ENCODE measurements around the gene DOCK8. TPM values are rescaled to one million over a fixed set of nuclear protein-coding genes. Genes with fewer than 3 reads are reported as not detected.
A peak's percentile ranks its signal among the peaks of the same experiment; 100 is the strongest.

DOCK8 gene
- total RNA-seq, 1 donor from 2014 or later = 0.22 TPM

DNA sequence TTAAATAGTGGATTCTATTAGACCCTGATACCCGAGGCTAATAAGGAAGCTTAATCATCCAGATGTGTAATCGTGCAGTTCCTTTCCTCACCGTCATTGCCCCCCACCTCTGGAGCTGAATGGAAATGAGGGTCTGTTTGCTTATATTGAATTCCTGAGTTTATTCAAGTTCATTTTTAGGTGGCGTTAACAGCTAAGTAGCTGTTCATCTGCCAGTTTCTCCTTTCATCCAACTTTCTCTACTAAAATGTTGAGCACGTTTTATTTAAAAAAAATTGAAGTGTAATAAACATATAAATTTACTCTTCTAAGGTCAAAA lies 291.0 kb downstream of the DOCK8 start:
- peaks cover 2% of the 10 kb centered on the region for H3K9me3 Mint-ChIP-seq (ENCODE audit: unreplicated experiment)
- H3K4me3 Mint-ChIP-seq (ENCODE audit: unreplicated experiment) = peak overlapping the region; percentile 84
- H3K36me3 Mint-ChIP-seq (ENCODE audit: unreplicated experiment) = no peaks in the 10 kb centered on the region
- no peak for DNase-seq
- TF ChIP-seq, protein P1, sequence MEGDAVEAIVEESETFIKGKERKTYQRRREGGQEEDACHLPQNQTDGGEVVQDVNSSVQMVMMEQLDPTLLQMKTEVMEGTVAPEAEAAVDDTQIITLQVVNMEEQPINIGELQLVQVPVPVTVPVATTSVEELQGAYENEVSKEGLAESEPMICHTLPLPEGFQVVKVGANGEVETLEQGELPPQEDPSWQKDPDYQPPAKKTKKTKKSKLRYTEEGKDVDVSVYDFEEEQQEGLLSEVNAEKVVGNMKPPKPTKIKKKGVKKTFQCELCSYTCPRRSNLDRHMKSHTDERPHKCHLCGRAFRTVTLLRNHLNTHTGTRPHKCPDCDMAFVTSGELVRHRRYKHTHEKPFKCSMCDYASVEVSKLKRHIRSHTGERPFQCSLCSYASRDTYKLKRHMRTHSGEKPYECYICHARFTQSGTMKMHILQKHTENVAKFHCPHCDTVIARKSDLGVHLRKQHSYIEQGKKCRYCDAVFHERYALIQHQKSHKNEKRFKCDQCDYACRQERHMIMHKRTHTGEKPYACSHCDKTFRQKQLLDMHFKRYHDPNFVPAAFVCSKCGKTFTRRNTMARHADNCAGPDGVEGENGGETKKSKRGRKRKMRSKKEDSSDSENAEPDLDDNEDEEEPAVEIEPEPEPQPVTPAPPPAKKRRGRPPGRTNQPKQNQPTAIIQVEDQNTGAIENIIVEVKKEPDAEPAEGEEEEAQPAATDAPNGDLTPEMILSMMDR (IDR thresholded peaks at IDR 0.05; ENCODE audit: partially characterized antibody, unreplicated experiment) = no peak
- H3K4me1 Mint-ChIP-seq (ENCODE audit: low read depth, unreplicated experiment) = peaks cover 2% of the 10 kb centered on the region
- H3K27ac Mint-ChIP-seq (ENCODE audit: unreplicated experiment) = no peak overlapping the region
- H3K27me3 Mint-ChIP-seq (ENCODE audit: unreplicated experiment) = peaks cover 3% of the 10 kb centered on the region

- H3K9me3 Mint-ChIP-seq (ENCODE audit: unreplicated experiment) = peaks cover 2% of the 10 kb centered on the region
- DNase-seq = no peak
- TF ChIP-seq, protein P1 (IDR thresholded peaks at IDR 0.05; ENCODE audit: partially characterized antibody, unreplicated experiment) = no peak
- peak overlapping the region; percentile 84 for H3K4me3 Mint-ChIP-seq (ENCODE audit: unreplicated experiment)
- H3K27ac Mint-ChIP-seq (ENCODE audit: unreplicated experiment) = no peak overlapping the region
- no peaks in the 10 kb centered on the region for H3K36me3 Mint-ChIP-seq (ENCODE audit: unreplicated experiment)
- peaks cover 2% of the 10 kb centered on the region for H3K4me1 Mint-ChIP-seq (ENCODE audit: low read depth, unreplicated experiment)
- peaks cover 3% of the 10 kb centered on the region for H3K27me3 Mint-ChIP-seq (ENCODE audit: unreplicated experiment)
These were observed 291.6 kb downstream of the DOCK8 start for GRCh38 chr9:506281-506680.

- Mint-ChIP-seq H3K4me3 (ENCODE audit: unreplicated experiment) (no peak overlapping the region), H3K4me1 (ENCODE audit: low read depth, unreplicated experiment) (peaks cover 1% of the 10 kb centered on the region), H3K36me3 (ENCODE audit: unreplicated experiment) (no peaks in the 10 kb centered on the region), H3K27ac (ENCODE audit: unreplicated experiment) (no peak overlapping the region), H3K9me3 (ENCODE audit: unreplicated experiment) (no peaks in the 10 kb centered on the region), H3K27me3 (ENCODE audit: unreplicated experiment) (no peaks in the 10 kb centered on the region)
- no peak for DNase-seq
- TF ChIP-seq, protein P1 (IDR thresholded peaks at IDR 0.05; ENCODE audit: partially characterized antibody, unreplicated experiment) = no peak
These were observed 297.2 kb downstream of the DOCK8 start for GRCh38 chr9:511861-512260.

DNA sequence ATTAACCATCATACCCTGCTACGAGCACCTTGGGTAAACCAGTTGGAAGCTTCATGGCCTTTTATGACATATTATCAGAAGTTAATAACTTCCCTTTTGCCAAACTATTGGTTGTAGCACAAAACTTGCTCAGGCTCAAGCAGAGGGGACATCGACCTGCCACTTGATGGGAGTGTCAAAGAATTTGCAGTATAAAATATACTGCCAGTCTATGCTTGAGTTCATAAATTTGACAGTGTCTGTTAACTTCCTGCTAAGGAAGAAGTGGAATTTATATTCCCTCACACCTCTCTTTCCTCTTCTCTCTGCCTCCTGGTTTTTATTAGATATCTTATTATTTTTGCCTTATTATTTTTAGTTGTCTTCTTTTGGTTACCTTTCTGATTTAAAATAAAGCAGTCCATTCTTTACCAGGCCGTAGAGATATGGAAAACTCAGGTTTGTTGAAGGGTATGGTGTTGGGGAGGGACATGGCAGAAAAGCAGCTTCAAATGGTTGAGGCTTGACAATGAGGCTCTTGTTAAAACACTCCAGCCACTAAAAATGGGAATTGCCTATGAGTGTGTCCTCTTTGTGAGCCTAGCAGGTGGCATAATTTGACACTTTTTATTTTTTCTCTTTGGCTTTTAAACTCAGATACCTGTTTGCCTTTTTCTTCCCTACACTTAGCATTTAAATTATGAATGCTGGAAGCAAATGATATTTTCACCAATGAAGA lies 298.0 kb downstream of the DOCK8 start:
- no peak overlapping the region for H3K27ac Mint-ChIP-seq (ENCODE audit: unreplicated experiment)

More for the DNA sequence above, 298.0 kb downstream of the DOCK8 start:
- Mint-ChIP-seq H3K9me3 (ENCODE audit: unreplicated experiment) (no peaks in the 10 kb centered on the region), H3K36me3 (ENCODE audit: unreplicated experiment) (no peaks in the 10 kb centered on the region), H3K4me1 (ENCODE audit: low read depth, unreplicated experiment) (peaks cover 1% of the 10 kb centered on the region), H3K4me3 (ENCODE audit: unreplicated experiment) (no peak overlapping the region), H3K27me3 (ENCODE audit: unreplicated experiment) (no peaks in the 10 kb centered on the region)
- no peak for DNase-seq
- TF ChIP-seq, protein P1 (IDR thresholded peaks at IDR 0.05; ENCODE audit: partially characterized antibody, unreplicated experiment) = no peak

Other genes starting within 250 kb of the DOCK8 start
- 22.2 TPM for gene WASHC1, start 185.4 kb upstream of the DOCK8 start, total RNA-seq (ENCODE audit: unreplicated experiment)
- gene FOXD4, start 96.4 kb upstream of the DOCK8 start, total RNA-seq (ENCODE audit: unreplicated experiment) = 0.76 TPM
- gene ZNG1A, start 35.8 kb upstream of the DOCK8 start, total RNA-seq (ENCODE audit: unreplicated experiment) = 33.5 TPM

Data from glutamatergic neuron (in vitro differentiated cells).